Measurements from ENCODE around the gene PKN2.
"Not testable (repeated sequence)": the region's sequence is repeated elsewhere in the genome, so short reads cannot be mapped to it uniquely, and the experiment has no call there.

PKN2 gene

DNA sequence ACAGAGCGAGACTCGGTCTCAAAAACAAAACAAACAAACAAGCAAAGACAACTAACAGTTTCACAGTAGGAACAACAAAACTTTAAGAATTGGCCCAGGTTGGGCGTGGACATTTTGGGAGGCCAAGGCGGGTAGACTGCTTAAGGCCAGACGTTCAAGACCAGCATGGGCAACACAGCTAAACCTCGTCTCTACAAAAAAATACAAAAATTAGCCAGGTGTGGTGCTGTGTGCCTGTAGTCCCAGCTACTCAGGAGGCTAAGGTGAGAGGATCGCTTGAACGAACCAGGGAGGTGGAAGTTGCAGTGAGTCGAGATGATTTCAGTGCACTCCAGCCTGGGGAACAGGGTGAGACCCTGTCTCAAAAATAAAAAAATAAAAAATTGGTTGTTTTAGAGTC lies 193.8 kb downstream of the PKN2 start:
- DNase-seq (ENCODE audit: low read depth in 2 of 2), result no peak

DNA sequence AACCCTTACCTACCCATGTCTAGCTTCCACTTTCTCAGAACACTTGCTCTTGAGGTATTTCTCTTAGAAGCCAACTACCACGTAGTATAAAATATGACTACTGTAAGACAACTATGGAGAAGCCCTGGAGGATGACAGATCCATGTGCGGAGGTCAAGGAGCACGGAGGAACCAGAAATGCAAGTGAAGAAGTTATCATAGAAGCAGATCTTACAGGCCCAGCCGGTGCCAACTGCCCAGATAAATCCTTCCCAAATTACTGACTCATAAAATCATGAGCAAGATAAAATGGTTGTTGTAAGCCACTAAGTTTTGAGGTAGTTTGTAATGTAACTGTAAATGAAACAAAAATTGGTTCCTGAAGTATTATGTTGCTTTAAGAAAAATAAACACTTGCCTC lies 194.7 kb downstream of the PKN2 start:
- DNase-seq (ENCODE audit: low read depth in 2 of 2), result no peak

DNA sequence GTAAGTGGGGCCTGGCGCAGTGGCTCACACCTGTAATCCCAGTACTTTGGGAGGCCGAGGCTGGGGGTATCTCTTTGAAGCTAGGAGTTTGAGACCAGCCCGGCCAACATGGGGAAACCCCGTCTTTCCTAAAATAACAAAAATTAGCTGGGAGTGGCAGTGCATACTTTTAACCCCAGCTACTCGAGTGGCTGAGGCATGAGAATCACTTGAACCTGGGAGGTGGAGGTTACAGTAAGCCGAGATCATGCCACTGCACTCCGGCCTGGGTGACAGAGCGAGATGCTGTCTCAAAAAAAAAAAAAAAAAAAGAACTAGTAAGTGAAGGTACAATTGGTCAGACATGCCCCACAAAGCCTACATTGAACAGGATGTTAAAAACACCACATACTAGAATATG lies 196.6 kb downstream of the PKN2 start:
- DNase-seq (ENCODE audit: low read depth in 2 of 2), result not testable (repeated sequence)

DNA sequence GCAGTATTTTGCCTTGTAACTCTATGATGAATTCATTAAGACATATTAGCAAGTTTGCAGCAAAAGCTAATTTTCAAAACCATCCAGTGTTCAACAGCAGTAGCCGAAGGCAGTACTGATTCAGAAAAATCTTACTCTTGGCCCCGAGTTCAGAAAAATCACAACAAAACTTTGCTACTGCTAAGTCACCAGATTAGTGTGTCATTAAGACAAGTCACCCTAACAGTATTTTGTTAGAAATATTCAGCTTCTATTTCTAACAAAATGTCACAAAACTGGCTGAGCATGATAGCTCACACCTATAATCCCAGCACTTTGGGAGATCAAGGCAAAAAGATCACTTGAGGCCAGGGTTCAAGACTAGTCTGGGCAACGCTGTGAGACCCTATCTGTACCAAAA lies 199.1 kb downstream of the PKN2 start:
- no peak for DNase-seq (ENCODE audit: low read depth in 2 of 2)
